Subcutaneous abdominal adipose tissue (tissue), 5 donors: ENCODE data around the gene DNMT3B.

Experiments used
- H3K27ac ChIP-seq: one replicate; pipeline ENCODE4 v1.7.0; 2013; ENCODE audit warnings: low read depth, mild to moderate bottlenecking, inconsistent platforms, low read length, moderate library complexity
- H3K27me3 ChIP-seq, 5 donors: one replicate each; pipeline ENCODE4 v1.7.0; 2013; ENCODE audit warnings: low read length in 5 of 5, inconsistent platforms in 1 of 5; ENCODE audit not compliant: control insufficient read depth in 5 of 5, insufficient read depth in 4 of 5
- H3K36me3 ChIP-seq, 5 donors: one replicate each; pipeline ENCODE4 v1.7.0; 2013; ENCODE audit warnings: low read length in 5 of 5; ENCODE audit not compliant: control insufficient read depth in 5 of 5, insufficient read depth in 5 of 5
- H3K4me1 ChIP-seq, 5 donors: one replicate each; pipeline ENCODE4 v1.7.0; 2013; ENCODE audit warnings: low read length in 5 of 5, mild to moderate bottlenecking in 3 of 5, moderate library complexity in 1 of 5; ENCODE audit not compliant: control insufficient read depth in 5 of 5, insufficient read depth in 5 of 5
- H3K4me3 ChIP-seq, 5 donors: one replicate each; pipeline ENCODE4 v1.7.0; 2013; ENCODE audit warnings: low read length in 5 of 5, low read depth in 1 of 5
- H3K9ac ChIP-seq, 5 donors: one replicate each; pipeline ENCODE4 v1.7.0; 2013; ENCODE audit warnings: low read length in 5 of 5, mild to moderate bottlenecking in 4 of 5, moderate library complexity in 3 of 5
- H3K9me3 ChIP-seq, 5 donors: one replicate each; pipeline ENCODE4 v1.7.0; 2013; ENCODE audit warnings: low read length in 5 of 5; ENCODE audit not compliant: control insufficient read depth in 5 of 5
- donor health status: healthy.
- donor health status: healthy.
- donor health status: healthy.
- donor health status: healthy.
- donor health status: healthy.

DNMT3B gene

GRCh38 chr20:32777177-32777956 lies 15.2 kb downstream of the DNMT3B start:
- Histone ChIP-seq H3K27ac (no peak overlapping the region), H3K36me3 (peaks cover 0 to 8% (median 0%) of the 10 kb centered on the region in 5 donors), H3K9me3 (no peaks in the 10 kb centered on the region), H3K27me3 (no peaks in the 10 kb centered on the region), H3K4me1 (no peaks in the 10 kb centered on the region), H3K9ac (no peak overlapping the region), H3K4me3 (no peak overlapping the region)

GRCh38 chr20:32779500-32780211 lies 17.5 kb downstream of the DNMT3B start:
- Histone ChIP-seq H3K9me3 (no peaks in the 10 kb centered on the region), H3K36me3 (peaks cover 0 to 11% (median 0%) of the 10 kb centered on the region in 5 donors), H3K9ac (no peak overlapping the region), H3K4me1 (no peaks in the 10 kb centered on the region), H3K4me3 (no peak overlapping the region), H3K27ac (no peak overlapping the region), H3K27me3 (no peaks in the 10 kb centered on the region)

- H3K9ac ChIP-seq, result no peak overlapping the region
- no peaks in the 10 kb centered on the region for H3K9me3 ChIP-seq
- H3K4me3 ChIP-seq, result no peak overlapping the region
- no peaks in the 10 kb centered on the region for H3K27me3 ChIP-seq
- no peak overlapping the region for H3K27ac ChIP-seq
- peaks cover 0 to 15% (median under 1%) of the 10 kb centered on the region in 5 donors for H3K36me3 ChIP-seq
- H3K4me1 ChIP-seq, result no peaks in the 10 kb centered on the region
Observed at GRCh38 chr20:32780278-32780677, 18.1 kb downstream of the DNMT3B start.

DNA sequence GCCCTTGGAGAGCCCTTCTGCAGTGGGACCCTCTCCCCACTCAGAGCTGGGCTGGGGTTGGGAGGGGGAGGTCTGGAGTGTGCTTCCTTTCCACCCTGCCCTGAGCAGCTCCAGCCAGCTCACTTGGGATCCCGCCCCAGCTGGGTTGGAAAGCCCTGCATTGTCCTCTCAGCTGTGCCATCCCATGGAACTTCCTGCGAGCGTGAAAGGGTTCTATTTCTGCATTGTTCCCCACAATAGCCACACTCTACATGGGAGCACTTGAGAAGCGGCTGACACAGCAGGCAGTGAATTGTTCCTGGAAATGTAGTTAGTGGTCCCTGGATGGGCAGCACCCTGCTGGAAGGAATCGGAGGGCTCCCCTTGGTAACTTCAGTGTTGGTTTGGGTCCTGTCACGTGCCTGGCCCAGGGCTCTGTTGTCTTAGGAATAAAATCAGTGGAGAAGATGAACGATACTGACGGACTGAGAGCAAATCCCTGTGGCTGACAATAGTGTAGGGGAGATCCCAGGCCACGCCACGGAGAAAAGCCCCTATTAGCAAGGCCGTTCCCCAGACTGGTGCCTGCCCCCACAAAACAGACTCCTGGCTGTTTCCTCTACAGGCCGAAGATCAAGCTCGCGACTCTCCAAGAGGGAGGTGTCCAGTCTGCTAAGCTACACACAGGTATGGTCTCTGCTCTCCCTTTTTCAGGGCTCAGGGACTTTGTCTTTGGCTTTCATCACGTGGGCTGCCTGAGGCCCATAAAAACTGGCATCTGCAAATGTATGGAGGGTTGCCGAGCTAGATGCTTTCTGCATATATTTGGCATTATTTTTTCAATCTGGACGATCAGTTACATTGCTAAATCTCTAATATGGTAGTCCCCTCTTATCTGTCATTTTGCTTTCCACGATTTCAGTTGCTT lies 18.8 kb downstream of the DNMT3B start:
- Histone ChIP-seq H3K27me3 (no peaks in the 10 kb centered on the region), H3K9me3 (no peaks in the 10 kb centered on the region), H3K27ac (no peak overlapping the region), H3K36me3 (peaks cover 0 to 16% (median 2%) of the 10 kb centered on the region in 5 donors), H3K9ac (no peak overlapping the region), H3K4me1 (no peaks in the 10 kb centered on the region), H3K4me3 (no peak overlapping the region)

- no peaks in the 10 kb centered on the region for H3K27me3 ChIP-seq
- no peak overlapping the region for H3K27ac ChIP-seq
- peaks cover 0 to 30% (median 10%) of the 10 kb centered on the region in 5 donors for H3K36me3 ChIP-seq
- no peak overlapping the region for H3K9ac ChIP-seq
- no peaks in the 10 kb centered on the region for H3K4me1 ChIP-seq
- H3K4me3 ChIP-seq, result no peak overlapping the region
- no peaks in the 10 kb centered on the region for H3K9me3 ChIP-seq
Observed at GRCh38 chr20:32784369-32785080, 22.3 kb downstream of the DNMT3B start.

- H3K27ac ChIP-seq, result no peak overlapping the region
- no peaks in the 10 kb centered on the region for H3K9me3 ChIP-seq
- no peak overlapping the region for H3K4me3 ChIP-seq
- H3K9ac ChIP-seq, result no peak overlapping the region
- no peaks in the 10 kb centered on the region for H3K27me3 ChIP-seq
- peaks cover 0 to 27% (median 9%) of the 10 kb centered on the region in 5 donors for H3K36me3 ChIP-seq
- H3K4me1 ChIP-seq, result no peaks in the 10 kb centered on the region
Observed at GRCh38 chr20:32786059-32786760, 24.0 kb downstream of the DNMT3B start.

- H3K9ac ChIP-seq, result no peak overlapping the region
- H3K27me3 ChIP-seq, result no peaks in the 10 kb centered on the region
- H3K4me1 ChIP-seq, result no peaks in the 10 kb centered on the region
- H3K27ac ChIP-seq, result no peak overlapping the region
- H3K9me3 ChIP-seq, result no peaks in the 10 kb centered on the region
- no peak overlapping the region for H3K4me3 ChIP-seq
- peaks cover 0 to 24% (median 7%) of the 10 kb centered on the region in 5 donors for H3K36me3 ChIP-seq
Observed at GRCh38 chr20:32787168-32787567, 25.0 kb downstream of the DNMT3B start.

- Histone ChIP-seq H3K27ac (no peak overlapping the region), H3K4me3 (no peak overlapping the region), H3K27me3 (no peaks in the 10 kb centered on the region), H3K9ac (no peak overlapping the region), H3K4me1 (peaks cover 0 to 16% (median 0%) of the 10 kb centered on the region in 5 donors), H3K9me3 (no peaks in the 10 kb centered on the region), H3K36me3 (peaks cover 0 to 16% (median 7%) of the 10 kb centered on the region in 5 donors)
Observed at GRCh38 chr20:32789896-32790750, 27.9 kb downstream of the DNMT3B start.
